SK-N-SH treated with all-trans-retinoic acid at 6 μM for 48 hours (cell line): Measurements from ENCODE around the gene MINDY4.
A peak's percentile ranks its signal among the peaks of the same experiment; 100 is the strongest.

Source experiments
- ATAC-seq: fragments of 200-7000 bp; cut with Tn5 transposase; 3 replicates; pipeline ENCODE4 v1.9.1; 2020; ENCODE audit warnings: mild to moderate bottlenecking, moderate library complexity
- ARNTL ChIP-seq: fragments of 450-650 bp; formaldehyde crosslinking; IDR thresholded peaks from 2 replicates; pipeline ENCODE4 v1.5.0; 2020; ENCODE audit warnings: low read depth, mild to moderate bottlenecking, moderate library complexity, borderline replicate concordance
- CREB5 ChIP-seq: fragments of 250-450 bp; sonication (Bioruptor Pico); IDR thresholded peaks from 2 replicates; pipeline ENCODE4 v1.5.1; 2020; ENCODE audit warnings: low read depth, mild to moderate bottlenecking, moderate library complexity
- CSDC2 ChIP-seq: fragments of 250-450 bp; sonication (Bioruptor Pico); IDR thresholded peaks from 2 replicates; pipeline ENCODE4 v1.5.0; 2020; ENCODE audit warnings: mild to moderate bottlenecking, moderate library complexity
- CSRNP3 ChIP-seq: fragments of 250-450 bp; sonication (Bioruptor Pico); IDR thresholded peaks from 2 replicates; pipeline ENCODE4 v1.5.1; 2021; ENCODE audit warnings: mild to moderate bottlenecking, moderate library complexity
- GLIS3 ChIP-seq: fragments of 250-450 bp; sonication (Bioruptor Pico); IDR thresholded peaks from 2 replicates; pipeline ENCODE4 v1.5.0; 2020; ENCODE audit warnings: mild to moderate bottlenecking, moderate library complexity
- ISL1 ChIP-seq: fragments of 250-450 bp; sonication (Bioruptor Pico); IDR thresholded peaks from 2 replicates; pipeline ENCODE4 v2.1.2; 2022; ENCODE audit warnings: mild to moderate bottlenecking, moderate library complexity
- OSR1 ChIP-seq: fragments of 250-450 bp; sonication (Bioruptor Pico); IDR thresholded peaks from 2 replicates; pipeline ENCODE4 v1.8.0; 2022; ENCODE audit warnings: moderate library complexity, mild to moderate bottlenecking, inconsistent platforms
- POU6F1 ChIP-seq: fragments of 250-450 bp; sonication (Bioruptor Pico); IDR thresholded peaks from 2 replicates; pipeline ENCODE4 v1.8.0; 2021; ENCODE audit warnings: low read depth, mild to moderate bottlenecking, moderate library complexity, borderline replicate concordance
- PPARA ChIP-seq: fragments of 250-450 bp; sonication (Bioruptor Pico); IDR thresholded peaks from 2 replicates; pipeline ENCODE4 v1.5.0; 2020; ENCODE audit warnings: mild to moderate bottlenecking, borderline replicate concordance
- RARB ChIP-seq: fragments of 250-450 bp; sonication (Bioruptor Pico); IDR thresholded peaks from 2 replicates; pipeline ENCODE4 v1.8.0; 2021; ENCODE audit warnings: mild to moderate bottlenecking, moderate library complexity
- TCF4 ChIP-seq: fragments of 250-450 bp; sonication (Bioruptor Pico); IDR thresholded peaks from 2 replicates; pipeline ENCODE4 v1.8.0; 2021; ENCODE audit warnings: mild to moderate bottlenecking, moderate library complexity, borderline replicate concordance
- TOX ChIP-seq: fragments of 250-450 bp; sonication (Bioruptor Pico); IDR thresholded peaks from 2 replicates; pipeline ENCODE4 v1.8.0; 2021; ENCODE audit warnings: mild to moderate bottlenecking, moderate library complexity, borderline replicate concordance
- ZC3H10 ChIP-seq: fragments of 250-450 bp; sonication (Bioruptor Pico); IDR thresholded peaks from 2 replicates; pipeline ENCODE4 v1.5.1; 2021; ENCODE audit warnings: mild to moderate bottlenecking, moderate library complexity
- ZFP3 ChIP-seq: fragments of 250-450 bp; sonication (Bioruptor Pico); IDR thresholded peaks from 2 replicates; pipeline ENCODE4 v1.5.0; 2020; ENCODE audit warnings: mild to moderate bottlenecking, moderate library complexity
- ZFP30 ChIP-seq: fragments of 450-650 bp; formaldehyde crosslinking; IDR thresholded peaks from 2 replicates; pipeline ENCODE4 v1.5.0; 2022; ENCODE audit warnings: mild to moderate bottlenecking, moderate library complexity
- ZNF565 ChIP-seq: fragments of 450-650 bp; formaldehyde crosslinking; conservative IDR thresholded peaks from 2 replicates; pipeline ENCODE4 v1.5.0; 2020; ENCODE audit warnings: low read depth, mild to moderate bottlenecking, moderate library complexity
- ZNF70 ChIP-seq: fragments of 450-650 bp; formaldehyde crosslinking; IDR thresholded peaks from 2 replicates; pipeline ENCODE4 v1.5.0; 2020; ENCODE audit warnings: mild to moderate bottlenecking, moderate library complexity
- ZNF8 ChIP-seq: fragments of 450-650 bp; formaldehyde crosslinking; IDR thresholded peaks from 2 replicates; pipeline ENCODE4 v1.5.0; 2020; ENCODE audit warnings: mild to moderate bottlenecking, moderate library complexity
- TF ChIP-seq, protein P1 (sequence below): fragments of 250-450 bp; sonication (Bioruptor Pico); IDR thresholded peaks from 2 replicates; pipeline ENCODE4 v1.5.0; 2020; ENCODE audit warnings: mild to moderate bottlenecking, moderate library complexity
- TF ChIP-seq, protein P2 (sequence below): fragments of 250-450 bp; sonication (Bioruptor Pico); IDR thresholded peaks from 2 replicates; pipeline ENCODE4 v1.8.0; 2020; ENCODE audit warnings: mild to moderate bottlenecking, moderate library complexity, borderline replicate concordance

The MINDY4 gene

GRCh38 chr7:30912731-30912985 is 141.4 kb downstream of the MINDY4 start (continued):
- TF ChIP-seq, protein P1, sequence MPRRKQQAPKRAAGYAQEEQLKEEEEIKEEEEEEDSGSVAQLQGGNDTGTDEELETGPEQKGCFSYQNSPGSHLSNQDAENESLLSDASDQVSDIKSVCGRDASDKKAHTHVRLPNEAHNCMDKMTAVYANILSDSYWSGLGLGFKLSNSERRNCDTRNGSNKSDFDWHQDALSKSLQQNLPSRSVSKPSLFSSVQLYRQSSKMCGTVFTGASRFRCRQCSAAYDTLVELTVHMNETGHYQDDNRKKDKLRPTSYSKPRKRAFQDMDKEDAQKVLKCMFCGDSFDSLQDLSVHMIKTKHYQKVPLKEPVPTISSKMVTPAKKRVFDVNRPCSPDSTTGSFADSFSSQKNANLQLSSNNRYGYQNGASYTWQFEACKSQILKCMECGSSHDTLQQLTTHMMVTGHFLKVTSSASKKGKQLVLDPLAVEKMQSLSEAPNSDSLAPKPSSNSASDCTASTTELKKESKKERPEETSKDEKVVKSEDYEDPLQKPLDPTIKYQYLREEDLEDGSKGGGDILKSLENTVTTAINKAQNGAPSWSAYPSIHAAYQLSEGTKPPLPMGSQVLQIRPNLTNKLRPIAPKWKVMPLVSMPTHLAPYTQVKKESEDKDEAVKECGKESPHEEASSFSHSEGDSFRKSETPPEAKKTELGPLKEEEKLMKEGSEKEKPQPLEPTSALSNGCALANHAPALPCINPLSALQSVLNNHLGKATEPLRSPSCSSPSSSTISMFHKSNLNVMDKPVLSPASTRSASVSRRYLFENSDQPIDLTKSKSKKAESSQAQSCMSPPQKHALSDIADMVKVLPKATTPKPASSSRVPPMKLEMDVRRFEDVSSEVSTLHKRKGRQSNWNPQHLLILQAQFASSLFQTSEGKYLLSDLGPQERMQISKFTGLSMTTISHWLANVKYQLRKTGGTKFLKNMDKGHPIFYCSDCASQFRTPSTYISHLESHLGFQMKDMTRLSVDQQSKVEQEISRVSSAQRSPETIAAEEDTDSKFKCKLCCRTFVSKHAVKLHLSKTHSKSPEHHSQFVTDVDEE, result no peak

DNA sequence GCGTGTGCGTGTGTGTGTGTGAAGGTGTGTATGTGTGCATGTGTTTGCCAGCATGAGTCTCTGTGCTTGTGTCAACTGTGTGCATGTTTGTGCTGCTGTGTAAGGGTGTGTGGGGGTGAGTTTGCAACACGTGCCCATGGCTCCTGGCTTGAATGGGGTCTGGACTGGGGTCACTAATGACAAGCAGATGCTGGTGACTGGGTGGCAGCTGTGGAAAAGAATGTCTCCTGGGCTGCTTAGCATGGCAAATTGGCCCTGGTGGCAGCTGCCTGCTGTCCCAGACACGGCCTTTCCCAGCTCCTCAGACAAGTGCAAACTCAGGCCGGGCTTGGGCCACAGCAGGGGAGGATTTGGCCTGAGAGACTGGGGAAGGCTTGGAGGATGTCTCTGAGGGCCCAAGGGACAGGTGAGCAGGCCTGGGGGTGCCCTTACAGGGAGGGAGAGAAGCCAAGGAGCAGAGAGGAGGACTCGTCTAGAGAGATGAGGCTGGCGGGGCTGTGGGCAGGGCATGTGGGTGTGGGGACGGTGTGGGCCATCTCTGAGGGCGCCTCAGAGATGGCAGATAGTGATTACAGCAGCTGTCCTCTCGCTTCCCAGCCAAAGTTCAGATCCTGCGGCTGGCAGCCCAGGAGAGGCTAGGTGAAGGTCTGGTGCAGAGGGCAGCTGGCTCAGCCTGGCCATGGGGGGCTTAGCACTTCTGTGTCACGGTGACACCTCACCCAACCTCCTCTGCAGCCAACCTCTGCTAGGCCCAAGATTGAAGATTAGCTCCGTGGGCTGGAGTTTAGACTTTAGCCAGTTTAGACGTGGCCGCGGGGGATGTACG is 142.0 kb downstream of the MINDY4 start:
- TF ChIP-seq RARB, result no peak
- TF ChIP-seq CSDC2, result no peak
- TF ChIP-seq TCF4, result peak; percentile 66; the same call in 1 of the 2 replicates
- peak; percentile 3; the same call in 1 of the 3 replicates for ATAC-seq

GRCh38 chr7:30913821-30914515 is 142.8 kb downstream of the MINDY4 start:
- TF ChIP-seq OSR1 (CRISPR knock-in tag), result no peak
- TF ChIP-seq RARB, result no peak
- no peak for TF ChIP-seq ARNTL (CRISPR knock-in tag)
- TF ChIP-seq, protein P1, result no peak
- TF ChIP-seq ZNF565 (CRISPR knock-in tag), result no peak
- no peak for TF ChIP-seq ISL1 (CRISPR knock-in tag)
- no peak for TF ChIP-seq ZC3H10 (CRISPR knock-in tag)
- TF ChIP-seq, protein P2, sequence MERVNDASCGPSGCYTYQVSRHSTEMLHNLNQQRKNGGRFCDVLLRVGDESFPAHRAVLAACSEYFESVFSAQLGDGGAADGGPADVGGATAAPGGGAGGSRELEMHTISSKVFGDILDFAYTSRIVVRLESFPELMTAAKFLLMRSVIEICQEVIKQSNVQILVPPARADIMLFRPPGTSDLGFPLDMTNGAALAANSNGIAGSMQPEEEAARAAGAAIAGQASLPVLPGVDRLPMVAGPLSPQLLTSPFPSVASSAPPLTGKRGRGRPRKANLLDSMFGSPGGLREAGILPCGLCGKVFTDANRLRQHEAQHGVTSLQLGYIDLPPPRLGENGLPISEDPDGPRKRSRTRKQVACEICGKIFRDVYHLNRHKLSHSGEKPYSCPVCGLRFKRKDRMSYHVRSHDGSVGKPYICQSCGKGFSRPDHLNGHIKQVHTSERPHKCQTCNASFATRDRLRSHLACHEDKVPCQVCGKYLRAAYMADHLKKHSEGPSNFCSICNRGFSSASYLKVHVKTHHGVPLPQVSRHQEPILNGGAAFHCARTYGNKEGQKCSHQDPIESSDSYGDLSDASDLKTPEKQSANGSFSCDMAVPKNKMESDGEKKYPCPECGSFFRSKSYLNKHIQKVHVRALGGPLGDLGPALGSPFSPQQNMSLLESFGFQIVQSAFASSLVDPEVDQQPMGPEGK, result no peak
- no peak for TF ChIP-seq GLIS3 (CRISPR knock-in tag)
- no peak for TF ChIP-seq ZNF8 (CRISPR knock-in tag)
- TF ChIP-seq ZFP30, result no peak
- no peak for TF ChIP-seq CREB5 (CRISPR knock-in tag)
- TF ChIP-seq ZNF70 (CRISPR knock-in tag), result no peak
- TF ChIP-seq PPARA, result no peak
- TF ChIP-seq CSRNP3 (CRISPR knock-in tag), result no peak
- TF ChIP-seq ZFP3 (CRISPR knock-in tag), result no peak
- no peak for TF ChIP-seq POU6F1 (CRISPR knock-in tag)
- TF ChIP-seq TOX (CRISPR knock-in tag), result no peak
- no peak for ATAC-seq
